Stimulated activated CD4-positive, alpha-beta T cell treated with anti-CD3 and anti-CD28 coated beads, Interleukin-4, amount 100 ng/mL, for 1 hour (primary cell): ENCODE results near the gene TUBGCP3.
"Not testable (repeated sequence)": the region's sequence is repeated elsewhere in the genome, so short reads cannot be mapped to it uniquely, and the experiment has no call there.

Experiments used
- DNase-seq: peaks from one replicate; pipeline ENCODE4 v3.0.0-alpha.2; 2020

TUBGCP3 gene

GRCh38 chr13:112576191-112576590 lies 11.8 kb downstream of the TUBGCP3 start:
- DNase-seq: no peak

GRCh38 chr13:112575675-112576074 lies 12.3 kb downstream of the TUBGCP3 start:
- no peak for DNase-seq

- no peak for DNase-seq
Observed at GRCh38 chr13:112574834-112575613, 12.9 kb downstream of the TUBGCP3 start.

GRCh38 chr13:112574416-112574815 lies 13.5 kb downstream of the TUBGCP3 start:
- no peak for DNase-seq

GRCh38 chr13:112573710-112574109 lies 14.2 kb downstream of the TUBGCP3 start:
- no peak for DNase-seq

- DNase-seq: no peak
Observed at GRCh38 chr13:112572366-112572765, 15.6 kb downstream of the TUBGCP3 start.

GRCh38 chr13:112569821-112570220 lies 18.1 kb downstream of the TUBGCP3 start:
- DNase-seq: no peak

GRCh38 chr13:112567161-112567862 lies 20.6 kb downstream of the TUBGCP3 start:
- DNase-seq: no peak

GRCh38 chr13:112562786-112563383 lies 25.1 kb downstream of the TUBGCP3 start:
- no peak for DNase-seq

GRCh38 chr13:112562254-112562653 lies 25.7 kb downstream of the TUBGCP3 start:
- DNase-seq: no peak

- no peak for DNase-seq
Observed at GRCh38 chr13:112561478-112561877, 26.5 kb downstream of the TUBGCP3 start.

GRCh38 chr13:112558696-112559418 lies 29.1 kb downstream of the TUBGCP3 start:
- DNase-seq: no peak

- DNase-seq: no peak
Observed at GRCh38 chr13:112556600-112556999, 31.4 kb downstream of the TUBGCP3 start.

GRCh38 chr13:112554214-112554850 lies 33.6 kb downstream of the TUBGCP3 start:
- DNase-seq: no peak

- DNase-seq: not testable (repeated sequence)
Observed at GRCh38 chr13:112548975-112549374, 39.0 kb downstream of the TUBGCP3 start.

- no peak for DNase-seq
Observed at GRCh38 chr13:112545856-112546255, 42.1 kb downstream of the TUBGCP3 start.

- no peak for DNase-seq
Observed at GRCh38 chr13:112532837-112533745, 54.9 kb downstream of the TUBGCP3 start.

GRCh38 chr13:112531263-112531794 lies 56.6 kb downstream of the TUBGCP3 start:
- DNase-seq: no peak

GRCh38 chr13:112530861-112531260 lies 57.1 kb downstream of the TUBGCP3 start:
- DNase-seq: no peak

- no peak for DNase-seq
Observed at GRCh38 chr13:112529216-112529615, 58.7 kb downstream of the TUBGCP3 start.

- no peak for DNase-seq
Observed at GRCh38 chr13:112526146-112526853, 61.7 kb downstream of the TUBGCP3 start.
